Transverse colon (tissue), 4 donors: ENCODE measurements around the gene BICRA. TPM values are rescaled to one million over a fixed set of nuclear protein-coding genes. Genes with fewer than 3 reads are reported as not detected.
A peak's percentile ranks its signal among the peaks of the same experiment; 100 is the strongest.

ENCODE experiments used
- DNase-seq: peaks from one replicate; pipeline ENCODE4 v3.0.0-alpha.2; 2019
- H3K27ac ChIP-seq, 4 donors: fragments of 200-600 bp; sonication (generic); 2 replicates each; pipeline ENCODE4 v1.5.1; 2016 to 2018; ENCODE audit warnings: inconsistent platforms in 4 of 4
- H3K27me3 ChIP-seq: fragments of 200-600 bp; sonication (generic); 2 replicates; pipeline ENCODE4 v1.5.1; 2017; ENCODE audit warnings: inconsistent platforms
- H3K36me3 ChIP-seq, 4 donors: fragments of 200-600 bp; sonication (generic); 2 replicates each; pipeline ENCODE4 v1.5.1; 2017 to 2019; ENCODE audit warnings: inconsistent platforms in 4 of 4
- H3K4me1 ChIP-seq, 4 donors: fragments of 200-600 bp; sonication (generic); 2 replicates each; pipeline ENCODE4 v1.5.1; 2017 to 2020; ENCODE audit warnings: inconsistent platforms in 4 of 4
- H3K4me3 ChIP-seq, 4 donors: fragments of 200-600 bp; sonication (generic); 1 replicate in 1 of 4; 2 replicates in 3 of 4; pipeline versions ENCODE4 v1.5.1 to v1.6.1; 2017 to 2019; ENCODE audit warnings: inconsistent platforms in 4 of 4
- H3K9me3 ChIP-seq, 2 donors: fragments of 200-600 bp; sonication (generic); 2 replicates each; pipeline ENCODE4 v1.5.1; 2017 to 2019; ENCODE audit warnings: inconsistent platforms in 2 of 2
- CTCF ChIP-seq, 5 experiments: fragments of 200-600 bp in 3 of 5; fragments of 450-650 bp in 2 of 5; sonication (generic) in 3 of 5; IDR thresholded peaks; 1 replicate in 2 of 5; 2 replicates in 3 of 5; pipeline ENCODE4 v1.5.1; 2016 to 2017; ENCODE audit warnings: antibody characterized with exemption in 5 of 5, inconsistent platforms in 3 of 5, mild to moderate bottlenecking in 2 of 5, moderate library complexity in 1 of 5
- EP300 ChIP-seq: sonication (generic); formaldehyde crosslinking; IDR thresholded peaks from one replicate; pipeline ENCODE4 v1.6.1; 2017; ENCODE audit warnings: antibody characterized with exemption, low read depth
- POLR2A ChIP-seq: fragments of 450-650 bp; IDR thresholded peaks from one replicate; pipeline ENCODE4 v1.6.1; 2016; ENCODE audit warnings: antibody characterized with exemption, mild to moderate bottlenecking, moderate library complexity
- POLR2AphosphoS5 ChIP-seq, 3 donors: sonication (generic); formaldehyde crosslinking; IDR thresholded peaks; one replicate each; pipeline ENCODE4 v1.6.1; 2016; ENCODE audit warnings: antibody characterized with exemption in 3 of 3
- WGBS, 2 donors: methylation state at CpG; one replicate each; pipeline ENCODE4 v1.1.5; 2018; ENCODE audit warnings: low coverage in 1 of 2; 5-methylcytosine and 5-hydroxymethylcytosine counted together
- in situ Hi-C, 4 donors: fragments of 200-750 bp; cut with MboI; loops; one replicate each; pipeline versions ENCODE4 v1.15.0 to v1.15.1; 2017; ENCODE audit warnings: low sequenced_read_pairs in 3 of 4, low pct_ligation_motif_present in 1 of 4, low pct_unique_long_range_greater_than_20kb in 1 of 4
- intact Hi-C: fragments of 100-400 bp; cut with DNase I; formaldehyde crosslinking; loops from one replicate; pipeline ENCODE4 v1.15.1; 2023; ENCODE audit warnings: low total_unique reads
- total RNA-seq, 4 donors: library from RNA; depleted of rRNA; stranded (reverse); fragments of >200 nt; gene quantifications; one replicate each; pipeline ENCODE4 v1.1.0, GENCODE V29; 2016

Gene BICRA
- total RNA-seq, 4 donors from 2014 or later = 11.6 to 30.3 (median 13.2) TPM

- in situ Hi-C loops = no loop called here
- peak; percentile 32 for DNase-seq
- Histone ChIP-seq H3K36me3 (no peaks in the 10 kb centered on the region), H3K27me3 (no peaks in the 10 kb centered on the region), H3K9me3 (no peaks in the 10 kb centered on the region), H3K4me1 (peaks cover 24 to 46% (median 27%) of the 10 kb centered on the region in 4 donors), H3K4me3 (peak overlapping the region in 1 of 4 donors; percentile 90), H3K27ac (peak overlapping the region; percentile 97 to 98 (median 98))
- WGBS, 2 donors = 55 to 69% methylated on average over 3 to 7 of the region's 7 CpGs
- TF ChIP-seq CTCF (IDR thresholded peaks at IDR 0.05) (no peak), EP300 (no peak), POLR2AphosphoS5 (IDR thresholded peaks at IDR 0.05) (no peak), POLR2A (no peak)
- intact Hi-C loops = no loop called here
Measured at GRCh38 chr19:47610902-47611301, 2.0 kb downstream of the BICRA start.

- peak overlapping the region; percentile 48 to 72 (median 58) for H3K27ac ChIP-seq
- DNase-seq = no peak
Measured at GRCh38 chr19:47613165-47614020, 4.5 kb downstream of the BICRA start.

GRCh38 chr19:47614021-47614295 lies 5.0 kb downstream of the BICRA start:
- intact Hi-C loops (no loop called here), in situ Hi-C loops (no loop called here)
- 67% methylated on average over 3 of the region's 3 CpGs; no CpG with 5 or more reads in 1 of the 2 donors for WGBS, 2 donors
- TF ChIP-seq POLR2AphosphoS5 (IDR thresholded peaks at IDR 0.05) = no peak
- TF ChIP-seq EP300 = no peak
- TF ChIP-seq CTCF (IDR thresholded peaks at IDR 0.05) = no peak
- TF ChIP-seq POLR2A = no peak
- Histone ChIP-seq H3K4me1 (peaks cover 24 to 46% (median 29%) of the 10 kb centered on the region in 4 donors), H3K9me3 (no peaks in the 10 kb centered on the region), H3K4me3 (no peak overlapping the region), H3K36me3 (no peaks in the 10 kb centered on the region), H3K27me3 (no peaks in the 10 kb centered on the region), H3K27ac (peak overlapping the region; percentile 48 to 72 (median 58))
- DNase-seq = no peak

More at GRCh38 chr19:47613165-47614020, 4.5 kb downstream of the BICRA start:
- TF ChIP-seq EP300 (no peak), CTCF (IDR thresholded peaks at IDR 0.05) (no peak), POLR2A (no peak), POLR2AphosphoS5 (IDR thresholded peaks at IDR 0.05) (no peak)
- H3K9me3 ChIP-seq = no peaks in the 10 kb centered on the region
- in situ Hi-C loops = no loop called here
- intact Hi-C loops = no loop called here
- no peak overlapping the region for H3K4me3 ChIP-seq
- WGBS, 2 donors = 57 to 71% methylated on average over 2 to 14 of the region's 14 CpGs
- H3K36me3 ChIP-seq = no peaks in the 10 kb centered on the region
- H3K4me1 ChIP-seq = peaks cover 19 to 42% (median 24%) of the 10 kb centered on the region in 4 donors
- no peaks in the 10 kb centered on the region for H3K27me3 ChIP-seq

- Histone ChIP-seq H3K4me1 (peaks cover 24 to 51% (median 33%) of the 10 kb centered on the region in 4 donors), H3K27ac (peak overlapping the region in 1 of 4 donors; percentile 61), H3K36me3 (no peaks in the 10 kb centered on the region), H3K27me3 (no peaks in the 10 kb centered on the region), H3K4me3 (no peak overlapping the region), H3K9me3 (no peaks in the 10 kb centered on the region)
- no peak for DNase-seq
- WGBS, 2 donors = 76 to 97% methylated on average over 6 to 10 of the region's 10 CpGs
- TF ChIP-seq POLR2AphosphoS5 (IDR thresholded peaks at IDR 0.05) (no peak), CTCF (IDR thresholded peaks at IDR 0.05) (no peak)
- in situ Hi-C loops (no loop called here), intact Hi-C loops (no loop called here)
Measured at GRCh38 chr19:47614559-47614958, 5.6 kb downstream of the BICRA start.
